Measurements from ENCODE around the gene FZD10. TPM values are rescaled to one million over a fixed set of nuclear protein-coding genes. Genes with fewer than 3 reads are reported as not detected.

FZD10 gene
- total RNA-seq, 1 donor, result under 0.01 TPM

GRCh38 chr12:130177635-130178242, 15.5 kb downstream of the FZD10 start:
- no peak for DNase-seq (ENCODE audit: low read depth in 2 of 3, low spot score in 2 of 3)

- DNase-seq (ENCODE audit: low read depth in 2 of 3, low spot score in 2 of 3), result no peak
These were observed 16.0 kb downstream of the FZD10 start for GRCh38 chr12:130178282-130178681.

GRCh38 chr12:130179191-130179590, 16.9 kb downstream of the FZD10 start:
- DNase-seq (ENCODE audit: low read depth in 2 of 3, low spot score in 2 of 3), result no peak

- no peak for DNase-seq (ENCODE audit: low read depth in 2 of 3, low spot score in 2 of 3)
These were observed 17.4 kb downstream of the FZD10 start for GRCh38 chr12:130179621-130180020.

GRCh38 chr12:130181211-130181610, 18.9 kb downstream of the FZD10 start:
- no peak for DNase-seq (ENCODE audit: low read depth in 2 of 3, low spot score in 2 of 3)

- no peak for DNase-seq (ENCODE audit: low read depth in 2 of 3, low spot score in 2 of 3)
These were observed 21.5 kb downstream of the FZD10 start for GRCh38 chr12:130183585-130184370.

- DNase-seq (ENCODE audit: low read depth in 2 of 3, low spot score in 2 of 3), result no peak
These were observed 22.3 kb downstream of the FZD10 start for GRCh38 chr12:130184404-130185090.

- no peak for DNase-seq (ENCODE audit: low read depth in 2 of 3, low spot score in 2 of 3)
These were observed 23.5 kb downstream of the FZD10 start for GRCh38 chr12:130185455-130186391.

GRCh38 chr12:130186651-130187268, 24.5 kb downstream of the FZD10 start:
- no peak for DNase-seq (ENCODE audit: low read depth in 2 of 3, low spot score in 2 of 3)

- no peak for DNase-seq (ENCODE audit: low read depth in 2 of 3, low spot score in 2 of 3)
These were observed 30.5 kb downstream of the FZD10 start for GRCh38 chr12:130192642-130193345.

GRCh38 chr12:130194154-130194553, 31.9 kb downstream of the FZD10 start:
- DNase-seq (ENCODE audit: low read depth in 2 of 3, low spot score in 2 of 3), result no peak

- DNase-seq (ENCODE audit: low read depth in 2 of 3, low spot score in 2 of 3), result no peak
These were observed 33.1 kb downstream of the FZD10 start for GRCh38 chr12:130195369-130195768.

- no peak for DNase-seq (ENCODE audit: low read depth in 2 of 3, low spot score in 2 of 3)
These were observed 33.5 kb downstream of the FZD10 start for GRCh38 chr12:130195776-130196175.

- DNase-seq (ENCODE audit: low read depth in 2 of 3, low spot score in 2 of 3), result no peak
These were observed 34.6 kb downstream of the FZD10 start for GRCh38 chr12:130196827-130197226.

- no peak for DNase-seq (ENCODE audit: low read depth in 2 of 3, low spot score in 2 of 3)
These were observed 35.9 kb downstream of the FZD10 start for GRCh38 chr12:130198026-130198662.

- no peak for DNase-seq (ENCODE audit: low read depth in 2 of 3, low spot score in 2 of 3)
These were observed 36.4 kb downstream of the FZD10 start for GRCh38 chr12:130198663-130199060.

- DNase-seq (ENCODE audit: low read depth in 2 of 3, low spot score in 2 of 3), result no peak
These were observed 37.5 kb downstream of the FZD10 start for GRCh38 chr12:130199581-130200390.

- DNase-seq (ENCODE audit: low read depth in 2 of 3, low spot score in 2 of 3), result no peak
These were observed 38.2 kb downstream of the FZD10 start for GRCh38 chr12:130200445-130200844.

Data from hematopoietic multipotent progenitor cell (in vitro differentiated cells).